HepG2 (cell line): Measurements from ENCODE around the gene NDUFB10. TPM values are rescaled to one million over a fixed set of nuclear protein-coding genes. Genes with fewer than 3 reads are reported as not detected.
A peak's percentile ranks its signal among the peaks of the same experiment; 100 is the strongest.

ENCODE experiments used
- BCL6 ChIP-seq: IDR thresholded peaks from 2 replicates; pipeline ENCODE4 v1.6.1; 2016; ENCODE audit warnings: missing genetic modification reagents, missing compliant biosample characterization
- FOSL2 ChIP-seq: sonication (generic); formaldehyde crosslinking; IDR thresholded peaks from 2 replicates; pipeline ENCODE4 v1.4.0; 2020; ENCODE audit warnings: missing genetic modification reagents
- FOXA3 ChIP-seq: IDR thresholded peaks from 2 replicates; pipeline ENCODE4 v1.6.1; 2016; ENCODE audit warnings: missing genetic modification reagents, missing compliant biosample characterization
- HMGXB4 ChIP-seq, 2 experiments: sonication (generic) in 1 of 2; formaldehyde crosslinking in 1 of 2; IDR thresholded peaks; 2 replicates each; pipeline versions ENCODE4 v1.4.0 to v1.6.1; 2018 to 2020; ENCODE audit warnings: missing genetic modification reagents in 2 of 2, borderline replicate concordance in 1 of 2, low read depth in 1 of 2, mild to moderate bottlenecking in 1 of 2, missing biosample characterization in 1 of 2
- HOXA3 ChIP-seq: sonication (generic); formaldehyde crosslinking; IDR thresholded peaks from 2 replicates; pipeline ENCODE4 v1.5.0; 2020; ENCODE audit warnings: missing genetic modification reagents
- KAT7 ChIP-seq: IDR thresholded peaks from 2 replicates; pipeline ENCODE4 v1.6.1; 2018; ENCODE audit warnings: borderline replicate concordance, missing compliant biosample characterization
- LBX2 ChIP-seq: sonication (generic); formaldehyde crosslinking; IDR thresholded peaks from 2 replicates; pipeline ENCODE4 v1.5.0; 2020; ENCODE audit warnings: missing genetic modification reagents, mild to moderate bottlenecking, borderline replicate concordance
- MAX ChIP-seq: IDR thresholded peaks from 2 replicates; pipeline ENCODE4 v1.6.1; 2012; ENCODE audit warnings: inconsistent platforms
- NFIB ChIP-seq: sonication (generic); formaldehyde crosslinking; IDR thresholded peaks from 2 replicates; pipeline ENCODE4 v1.9.0; 2021; ENCODE audit warnings: missing genetic modification reagents, mild to moderate bottlenecking, borderline replicate concordance
- NFKBIZ ChIP-seq: IDR thresholded peaks from 2 replicates; pipeline ENCODE4 v1.6.1; 2018; ENCODE audit warnings: missing genetic modification reagents, missing compliant biosample characterization
- NR0B2 ChIP-seq: sonication (generic); formaldehyde crosslinking; IDR thresholded peaks from 2 replicates; pipeline ENCODE4 v1.4.0; 2020; ENCODE audit warnings: mild to moderate bottlenecking, missing genetic modification reagents
- RNF2 ChIP-seq: fragments of 450-650 bp; conservative IDR thresholded peaks from 2 replicates; pipeline ENCODE4 v1.6.1; 2016; ENCODE audit warnings: low read depth
- SKI ChIP-seq: fragments of 450-650 bp; IDR thresholded peaks from one replicate; pipeline ENCODE4 v1.6.1; 2018; ENCODE audit warnings: mild to moderate bottlenecking; ENCODE audit not compliant: partially characterized antibody
- SOX6 ChIP-seq, 2 experiments: fragments of 450-650 bp in 1 of 2; sonication (generic) in 1 of 2; formaldehyde crosslinking in 1 of 2; IDR thresholded peaks; 2 replicates each; pipeline versions ENCODE4 v1.4.0 to v1.6.1; 2017 to 2020; ENCODE audit warnings: antibody characterized with exemption in 1 of 2, mild to moderate bottlenecking in 1 of 2, missing genetic modification reagents in 1 of 2
- TBL1XR1 ChIP-seq: fragments of 150-350 bp; IDR thresholded peaks from 2 replicates; pipeline ENCODE4 v1.6.1; 2014; ENCODE audit warnings: borderline replicate concordance, low read length; ENCODE audit not compliant: partially characterized antibody
- TBX2 ChIP-seq: sonication (generic); formaldehyde crosslinking; IDR thresholded peaks from 2 replicates; pipeline ENCODE4 v1.5.0; 2020; ENCODE audit warnings: missing genetic modification reagents, mild to moderate bottlenecking, borderline replicate concordance
- TGIF2 ChIP-seq: IDR thresholded peaks from 2 replicates; pipeline ENCODE4 v1.6.1; 2016; ENCODE audit warnings: control low read depth, missing compliant biosample characterization
- TRAFD1 ChIP-seq: sonication (generic); formaldehyde crosslinking; IDR thresholded peaks from 2 replicates; pipeline ENCODE4 v1.5.1; 2020; ENCODE audit warnings: missing genetic modification reagents, mild to moderate bottlenecking, borderline replicate concordance
- ZBTB7A ChIP-seq: sonication (generic); formaldehyde crosslinking; IDR thresholded peaks from 2 replicates; pipeline ENCODE4 v1.8.0; 2022; ENCODE audit warnings: mild to moderate bottlenecking, missing genetic modification reagents
- ZNF235 ChIP-seq: sonication (generic); formaldehyde crosslinking; IDR thresholded peaks from 2 replicates; pipeline ENCODE4 v1.8.1; 2023; ENCODE audit warnings: mild to moderate bottlenecking, missing genetic modification reagents, borderline replicate concordance
- ZNF615 ChIP-seq: sonication (generic); formaldehyde crosslinking; IDR thresholded peaks from 2 replicates; pipeline ENCODE4 v1.5.0; 2020; ENCODE audit warnings: mild to moderate bottlenecking, missing genetic modification reagents, borderline replicate concordance
- ZNF672 ChIP-seq: sonication (generic); formaldehyde crosslinking; IDR thresholded peaks from 2 replicates; pipeline ENCODE4 v1.8.1; 2022; ENCODE audit warnings: missing genetic modification reagents
- ZNF784 ChIP-seq: sonication (generic); formaldehyde crosslinking; IDR thresholded peaks from 2 replicates; pipeline ENCODE4 v1.5.1; 2020; ENCODE audit warnings: missing genetic modification reagents, mild to moderate bottlenecking, borderline replicate concordance
- polyA plus RNA-seq, 8 experiments: library from polyadenylated mRNA; depleted of rRNA in 3 of 8; stranded (reverse) in 7 of 8; unstranded in 1 of 8; fragments of >200 nt; fragmentation: Illumina TruSeq in 4 of 8; extraction: Trizol in 4 of 8; gene quantifications; 2 replicates each; pipeline versions ENCODE4 v1.2.1 to v1.2.3, GENCODE V29; 2011 to 2016; ENCODE audit warnings: low read depth in 4 of 8, missing spikeins in 1 of 8, mixed read lengths in 1 of 8; ENCODE audit not compliant: insufficient read depth in 1 of 8
- total RNA-seq, 5 experiments: library from RNA; depleted of rRNA; stranded (reverse); fragments of >200 nt; fragmentation: Illumina TruSeq; extraction: Trizol; gene quantifications; 2 replicates each; pipeline ENCODE4 v1.2.3, GENCODE V29; 2016; ENCODE audit warnings: low read depth in 1 of 5

Gene NDUFB10
- total and polyA plus RNA-seq, 2 of the 13 experiments (the other 11 are each of a cell fraction or from before 2014, with no cell fraction given) = 68.6 to 157 TPM

GRCh38 chr16:2003827-2004641, 44.7 kb downstream of the NDUFB10 start (continued):
- TF ChIP-seq TRAFD1 (CRISPR knock-in tag) = no peak
- peak; percentile 63; the same call in 1 of the 2 replicates for TF ChIP-seq MAX
- 0 out of 2 replicates have a peak, but pooled peaks have one; percentile 25 for TF ChIP-seq NR0B2 (CRISPR knock-in tag)
- TF ChIP-seq FOXA3 (CRISPR knock-in tag) = peak; percentile 48
- no peak for TF ChIP-seq ZNF672
- no peak for TF ChIP-seq RNF2
- TF ChIP-seq HMGXB4 (CRISPR knock-in tag; IDR thresholded peaks at IDR 0.05; ENCODE audit: borderline replicate concordance in 1 of 2, low read depth in 1 of 2) = peak; percentile 87 to 96
- no peak for TF ChIP-seq SOX6 (IDR thresholded peaks at IDR 0.05)
- TF ChIP-seq SOX6 (CRISPR knock-in tag; IDR thresholded peaks at IDR 0.05) = peak; percentile 41; the same call in 1 of the 2 replicates
- no peak for TF ChIP-seq NFIB
- no peak for TF ChIP-seq ZNF235 (CRISPR knock-in tag)
- TF ChIP-seq FOSL2 = peak; percentile 35; the same call in 1 of the 2 replicates
- TF ChIP-seq ZNF784 (CRISPR knock-in tag) = peak; percentile 83; the same call in 1 of the 2 replicates
- peak; percentile 77 for TF ChIP-seq HOXA3 (CRISPR knock-in tag)
- TF ChIP-seq TBL1XR1 = no peak
- TF ChIP-seq TGIF2 (CRISPR knock-in tag) = peak; percentile 51
- TF ChIP-seq SKI = peak; percentile 19
- 0 out of 2 replicates have a peak, but pooled peaks have one; percentile 77 for TF ChIP-seq KAT7
- peak; percentile 81 for TF ChIP-seq BCL6 (CRISPR knock-in tag)
- no peak for TF ChIP-seq ZBTB7A (CRISPR knock-in tag)
- 0 out of 2 replicates have a peak, but pooled peaks have one; percentile 63 for TF ChIP-seq LBX2 (CRISPR knock-in tag)
- TF ChIP-seq NFKBIZ (CRISPR knock-in tag) = no peak
- TF ChIP-seq ZNF615 (CRISPR knock-in tag) = no peak
- TF ChIP-seq TBX2 = peak; percentile 46; the same call in 1 of the 2 replicates
